Smooth muscle cell of the pulmonary artery (primary cell): ENCODE measurements around the gene SPDYE2B. TPM values are rescaled to one million over a fixed set of nuclear protein-coding genes. Genes with fewer than 3 reads are reported as not detected.

Source experiments
- total RNA-seq: library from RNA; depleted of rRNA; stranded (reverse); fragments of >200 nt; gene quantifications from 2 replicates; pipeline ENCODE4 v1.2.3, GENCODE V29; 2014

SPDYE2B gene, protein sequence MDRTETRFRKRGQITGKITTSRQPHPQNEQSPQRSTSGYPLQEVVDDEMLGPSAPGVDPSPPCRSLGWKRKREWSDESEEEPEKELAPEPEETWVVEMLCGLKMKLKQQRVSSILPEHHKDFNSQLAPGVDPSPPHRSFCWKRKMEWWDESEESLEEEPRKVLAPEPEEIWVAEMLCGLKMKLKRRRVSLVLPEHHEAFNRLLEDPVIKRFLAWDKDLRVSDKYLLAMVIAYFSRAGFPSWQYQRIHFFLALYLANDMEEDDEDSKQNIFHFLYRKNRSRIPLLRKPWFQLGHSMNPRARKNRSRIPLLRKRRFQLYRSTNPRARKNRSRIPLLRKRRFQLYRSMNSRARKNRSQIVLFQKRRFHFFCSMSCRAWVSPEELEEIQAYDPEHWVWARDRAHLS
- total RNA-seq: not detected in 2 replicates

DNA sequence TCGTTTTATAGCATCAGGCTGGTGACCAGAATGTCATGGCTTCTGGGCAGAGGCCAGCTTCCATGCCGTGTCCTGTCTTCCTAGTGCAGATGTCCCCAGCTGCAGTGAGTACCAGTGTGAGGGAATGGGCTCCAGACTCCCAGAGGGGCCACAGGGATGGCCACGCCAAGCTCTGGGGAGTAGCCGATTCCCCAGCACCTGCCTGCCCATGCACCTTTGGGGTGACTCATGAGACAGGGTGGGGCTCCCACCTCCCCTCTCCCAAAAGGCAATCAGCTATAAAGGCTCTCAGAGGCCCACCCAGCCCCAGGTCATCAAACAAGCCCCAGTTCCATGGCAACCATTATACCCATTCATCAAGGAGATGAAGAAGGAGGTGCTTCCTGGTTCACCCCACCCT lies at the start of gene SPDYE2B:
TSS of gene SPDYE2B (plus strand) at position 396 of the 400 bp plus-strand sequence. CDS start 2,030 bp downstream, outside the sequence.

DNA sequence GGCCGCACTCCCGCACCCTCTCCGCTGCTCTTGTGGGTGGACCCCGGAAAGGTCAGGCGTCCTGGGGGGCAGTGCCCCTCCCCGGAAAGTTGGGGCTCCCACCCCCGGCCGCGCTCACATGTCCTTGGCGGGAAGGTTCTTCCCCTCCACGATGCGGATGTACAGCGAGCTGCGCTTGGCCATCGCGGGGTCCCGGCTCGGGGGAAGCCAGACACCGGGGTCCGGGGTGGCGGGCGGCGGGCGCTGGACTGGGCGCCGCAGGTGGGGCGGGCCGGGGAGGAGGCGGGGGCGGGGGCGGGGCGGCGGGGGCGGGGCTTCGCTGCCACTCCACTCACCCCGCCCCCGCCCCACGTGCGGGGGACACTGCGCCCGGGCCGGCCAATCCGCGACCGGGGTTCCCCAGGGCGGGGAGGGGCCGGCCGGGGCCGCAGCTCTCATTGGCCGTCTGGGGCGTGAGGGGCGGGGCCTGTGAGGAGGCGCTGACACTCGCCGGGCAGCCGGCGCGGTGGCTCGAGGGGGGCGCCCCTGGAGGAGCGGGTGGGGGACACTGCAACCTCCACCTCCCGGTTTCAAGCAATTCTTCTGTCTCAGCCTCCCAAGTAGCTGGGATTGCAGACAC lies 33.5 kb upstream of the SPDYE2B start, which contains the start of gene RASA4:
TSS of gene RASA4 (minus strand) at position 250 of the 619 bp plus-strand sequence. CDS start at position 183, 67 bp downstream.

DNA sequence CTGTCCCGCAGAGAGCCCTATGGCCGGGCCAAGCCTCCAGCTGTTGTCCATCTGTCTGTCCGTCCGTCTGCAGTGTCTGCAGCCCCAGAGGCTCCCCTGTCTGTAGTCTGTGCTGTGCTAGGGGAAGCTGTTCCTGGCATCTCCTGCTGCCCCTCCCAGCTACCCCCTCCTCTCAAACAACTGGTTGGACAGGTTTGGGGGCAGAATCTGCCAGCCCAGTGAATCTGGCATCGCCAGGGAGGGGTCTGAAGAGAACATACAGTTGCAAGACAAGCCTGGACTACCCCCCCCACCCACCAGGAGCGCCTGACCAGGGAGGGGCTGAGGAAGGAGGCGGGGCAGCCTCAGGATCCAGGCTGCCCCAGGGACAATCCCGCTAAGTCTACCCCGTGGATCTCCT lies 7.4 kb upstream of the SPDYE2B start, which contains the start of gene UPK3BL1:
TSS of gene UPK3BL1 (minus strand) at position 101 of the 400 bp plus-strand sequence. CDS start at position 51, 50 bp downstream.

DNA sequence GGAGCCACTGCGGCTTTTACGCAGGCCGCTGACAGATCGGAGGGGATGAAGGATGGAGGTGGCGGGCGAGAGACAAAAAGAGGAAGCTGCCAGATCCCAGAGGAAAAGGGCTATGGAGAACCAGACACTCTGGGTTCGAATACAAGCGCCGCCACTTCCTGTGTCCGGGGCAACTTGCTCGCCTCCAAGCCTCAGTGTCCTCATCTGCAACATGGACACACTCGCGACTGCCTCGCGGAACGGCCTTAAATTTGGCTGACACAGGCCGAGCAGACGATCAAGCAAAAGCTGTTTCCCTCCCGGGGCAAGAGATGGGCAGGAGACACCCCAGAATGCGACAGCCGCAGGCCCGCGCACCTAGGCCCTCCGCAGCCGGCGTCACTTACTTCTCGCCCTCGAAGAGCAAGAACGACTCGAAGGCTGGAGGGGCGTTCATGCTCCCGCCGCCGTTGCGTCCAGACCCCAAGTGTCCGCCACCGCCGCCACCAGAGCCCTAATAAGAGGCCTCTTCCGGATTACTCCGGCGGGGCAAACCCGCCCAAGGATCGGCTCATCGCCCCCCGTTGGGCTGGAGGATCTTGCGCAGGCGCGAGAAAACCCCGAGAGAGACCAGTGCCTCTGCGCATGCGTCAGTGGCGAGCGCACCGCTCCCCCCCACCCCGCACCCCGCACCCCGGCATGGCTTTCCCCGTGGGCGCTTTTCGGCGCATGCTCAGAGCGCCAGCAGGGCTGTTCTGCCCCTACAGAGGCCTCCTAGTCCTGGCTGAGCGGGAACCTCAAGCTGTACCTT lies 21.2 kb downstream of the SPDYE2B start, which contains the start of gene POLR2J2:
TSS of gene POLR2J2 (minus strand) at position 498 of the 790 bp plus-strand sequence. CDS start at position 436, 62 bp downstream.

Other genes starting within 250 kb of the SPDYE2B start
- gene ORAI2, start 216.7 kb upstream of the SPDYE2B start, total RNA-seq: 85.9 and 102 TPM in 2 replicates
- 10.1 and 10.6 TPM in 2 replicates for gene ALKBH4, start 185.5 kb upstream of the SPDYE2B start, total RNA-seq
- gene LRWD1, start 185.3 kb upstream of the SPDYE2B start, total RNA-seq: 18.8 and 26.1 TPM in 2 replicates
- 16.3 and 22.2 TPM in 2 replicates for gene POLR2J, start 171.4 kb upstream of the SPDYE2B start, total RNA-seq
- 7.7 and 10.0 TPM in 2 replicates for gene RASA4B, start 132.5 kb upstream of the SPDYE2B start, total RNA-seq
- 3.4 and 3.5 TPM in 2 replicates for gene UPK3BL2, start 106.6 kb upstream of the SPDYE2B start, total RNA-seq
- gene SPDYE2, start 99.1 kb upstream of the SPDYE2B start, total RNA-seq: not detected in 2 replicates
- 34.6 and 36.8 TPM in 2 replicates for gene POLR2J3, start 77.7 kb upstream of the SPDYE2B start, total RNA-seq
- 23.3 and 40.3 TPM in 2 replicates for gene RASA4, start 33.6 kb upstream of the SPDYE2B start, total RNA-seq
- 9.6 and 14.3 TPM in 2 replicates for gene UPK3BL1, start 7.5 kb upstream of the SPDYE2B start, total RNA-seq
- gene POLR2J2, start 21.3 kb downstream of the SPDYE2B start, total RNA-seq: 3.2 and 3.7 TPM in 2 replicates
- 7.4 and 9.2 TPM in 2 replicates for gene FAM185A, start 98.7 kb downstream of the SPDYE2B start, total RNA-seq